HG02870 (cell line): ENCODE results near the gene ZNF607.

Source experiments
- ATAC-seq: cut with Tn5 transposase; IDR thresholded peaks from one replicate; pipeline ENCODE4 v1.9.1; 2021; ENCODE audit warnings: mild to moderate bottlenecking, moderate library complexity; ENCODE audit not compliant: unreplicated experiment

Gene ZNF607

DNA sequence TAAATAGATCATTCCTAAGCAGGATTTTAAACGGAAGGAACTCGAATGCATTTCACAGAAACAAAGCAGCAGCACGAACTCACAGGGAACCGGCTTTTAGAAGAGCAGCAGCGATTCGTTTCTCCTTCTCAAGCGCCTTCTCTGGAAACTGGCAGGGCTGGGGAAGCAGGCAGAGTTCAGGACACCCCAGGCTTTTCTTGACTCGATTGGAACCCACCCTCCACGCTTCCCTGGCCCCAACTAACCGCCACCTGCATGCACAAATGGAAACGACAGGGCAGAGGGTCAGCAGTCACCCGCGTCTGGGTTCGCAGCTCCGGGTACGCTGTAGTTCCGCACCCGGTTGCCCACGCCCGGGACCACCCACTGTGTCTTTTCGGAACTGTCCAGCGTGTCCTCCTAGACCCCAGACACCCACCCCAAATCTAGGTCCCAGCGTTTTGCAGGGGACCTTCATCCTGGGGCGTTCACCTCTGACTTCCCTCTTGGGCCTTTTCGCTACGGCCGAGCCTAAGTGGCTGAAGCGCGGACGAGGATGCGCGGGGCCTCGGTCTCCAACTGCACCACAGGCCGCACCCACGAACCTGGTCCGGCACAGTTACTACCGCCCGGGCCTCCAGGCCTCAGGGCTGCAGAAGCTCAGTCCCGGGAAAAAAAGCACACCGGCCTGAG is 64.8 kb downstream of the ZNF607 start:
- ATAC-seq = peak; percentile 34

DNA sequence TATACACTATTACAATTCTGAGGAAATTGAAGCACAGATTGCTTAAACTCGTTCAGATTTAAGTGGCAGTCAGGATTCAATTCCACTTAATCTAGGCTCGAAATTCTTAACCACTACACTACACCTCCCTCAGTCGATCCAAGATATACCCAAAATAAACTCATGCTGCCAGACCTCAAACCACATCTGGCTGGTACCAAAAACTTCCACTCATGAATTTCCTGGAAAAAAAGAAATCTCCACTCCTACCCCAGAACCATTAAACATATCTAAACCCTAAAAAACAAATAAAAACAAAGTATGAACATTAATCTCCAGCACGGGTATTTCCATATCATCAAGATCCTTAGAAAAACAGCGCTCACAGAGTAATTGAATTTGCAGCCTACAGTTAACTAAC is 65.4 kb downstream of the ZNF607 start:
- no peak for ATAC-seq
